Measurements from ENCODE around the gene AVPR1A. TPM values are rescaled to one million over a fixed set of nuclear protein-coding genes. Genes with fewer than 3 reads are reported as not detected.

The AVPR1A gene
- total and polyA plus RNA-seq, 10 donors: 0.17 to 3.3 (median 0.84) TPM

DNA sequence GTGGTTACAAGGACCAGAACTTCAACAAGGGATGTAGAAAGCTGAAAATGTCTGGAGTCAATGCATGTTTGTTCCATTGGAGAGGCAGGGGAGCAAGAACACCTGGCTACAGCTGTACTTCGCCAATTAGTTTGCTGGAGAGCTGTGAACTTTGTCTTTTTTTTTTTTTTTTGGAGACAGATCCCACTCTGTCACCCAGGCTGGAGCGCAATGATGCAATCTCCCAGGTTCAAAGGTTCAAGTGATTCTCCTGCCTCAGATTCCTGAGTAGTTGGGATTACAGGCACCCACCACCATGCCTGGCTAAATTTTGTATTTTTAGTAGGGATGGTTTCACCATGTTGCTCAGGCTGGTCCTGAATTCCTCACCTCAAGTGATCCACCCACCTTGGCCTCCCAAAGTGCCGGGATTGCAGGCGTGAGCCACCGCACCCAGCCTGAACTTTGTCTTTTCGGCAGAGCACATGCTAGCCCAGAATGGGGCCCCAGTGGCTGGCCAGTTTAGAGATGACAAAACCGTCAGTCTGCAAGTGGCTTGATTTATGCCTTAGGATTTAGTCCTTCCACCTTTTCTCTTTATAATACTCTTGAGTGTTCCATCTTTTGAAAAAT is 55.5 kb downstream of the AVPR1A start:
- TF ChIP-seq POLR2A (IDR thresholded peaks at IDR 0.05) (no peak), POLR2AphosphoS5 (IDR thresholded peaks at IDR 0.05) (no peak)
- TF ChIP-seq, protein P1, sequence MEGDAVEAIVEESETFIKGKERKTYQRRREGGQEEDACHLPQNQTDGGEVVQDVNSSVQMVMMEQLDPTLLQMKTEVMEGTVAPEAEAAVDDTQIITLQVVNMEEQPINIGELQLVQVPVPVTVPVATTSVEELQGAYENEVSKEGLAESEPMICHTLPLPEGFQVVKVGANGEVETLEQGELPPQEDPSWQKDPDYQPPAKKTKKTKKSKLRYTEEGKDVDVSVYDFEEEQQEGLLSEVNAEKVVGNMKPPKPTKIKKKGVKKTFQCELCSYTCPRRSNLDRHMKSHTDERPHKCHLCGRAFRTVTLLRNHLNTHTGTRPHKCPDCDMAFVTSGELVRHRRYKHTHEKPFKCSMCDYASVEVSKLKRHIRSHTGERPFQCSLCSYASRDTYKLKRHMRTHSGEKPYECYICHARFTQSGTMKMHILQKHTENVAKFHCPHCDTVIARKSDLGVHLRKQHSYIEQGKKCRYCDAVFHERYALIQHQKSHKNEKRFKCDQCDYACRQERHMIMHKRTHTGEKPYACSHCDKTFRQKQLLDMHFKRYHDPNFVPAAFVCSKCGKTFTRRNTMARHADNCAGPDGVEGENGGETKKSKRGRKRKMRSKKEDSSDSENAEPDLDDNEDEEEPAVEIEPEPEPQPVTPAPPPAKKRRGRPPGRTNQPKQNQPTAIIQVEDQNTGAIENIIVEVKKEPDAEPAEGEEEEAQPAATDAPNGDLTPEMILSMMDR (IDR thresholded peaks at IDR 0.05 in 8 of 11, conservative IDR thresholded peaks at IDR 0.05 in 3 of 11): no peak
- intact Hi-C loops (cut with DNase I; ENCODE audit: low total_unique reads): no loop called here

DNA sequence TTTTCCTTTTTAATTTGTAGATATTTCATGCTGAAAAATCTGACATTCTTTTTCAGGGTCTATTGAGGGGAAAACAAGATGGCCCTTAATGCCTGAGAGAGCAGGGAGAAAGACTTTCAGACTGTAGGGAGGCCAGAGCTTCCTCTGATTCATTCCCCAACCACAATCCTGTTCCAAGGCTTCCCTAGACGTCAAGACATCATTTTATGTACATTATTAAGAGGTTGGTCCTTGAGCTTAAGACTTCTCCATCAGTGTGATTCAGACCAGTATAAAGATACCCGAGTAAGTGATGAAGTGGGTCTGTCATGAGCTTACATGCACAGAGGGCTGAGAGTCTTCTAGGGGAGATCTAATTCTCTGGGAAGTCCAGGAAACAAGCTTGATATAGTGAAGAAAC is 57.3 kb downstream of the AVPR1A start:
- H3K4me1 ChIP-seq: no peaks in the 10 kb centered on the region
- no peaks in the 10 kb centered on the region for H3K9me3 ChIP-seq
- no peaks in the 10 kb centered on the region for H3K27me3 ChIP-seq (replicated peaks in 1 of 7)
- no peak overlapping the region for H3K27ac ChIP-seq
- intact Hi-C loops (cut with DNase I; ENCODE audit: low total_unique reads): no loop called here
- no peaks in the 10 kb centered on the region for H3K36me3 ChIP-seq
- no peak for TF ChIP-seq POLR2AphosphoS5 (IDR thresholded peaks at IDR 0.05)
- TF ChIP-seq, protein P1 (IDR thresholded peaks at IDR 0.05 in 8 of 11, conservative IDR thresholded peaks at IDR 0.05 in 3 of 11): no peak
- no peak for TF ChIP-seq POLR2A (IDR thresholded peaks at IDR 0.05)
- WGBS, 5 donors: 60 to 77% (median 66%) methylated on average over 2 of the region's 2 CpGs
- no peak overlapping the region for H3K4me3 ChIP-seq
- no peak for DNase-seq

More for the DNA sequence above, 55.5 kb downstream of the AVPR1A start:
- 84 to 96% (median 90%) methylated on average over 7 of the region's 7 CpGs for WGBS, 5 donors
- Histone ChIP-seq H3K9me3 (no peaks in the 10 kb centered on the region), H3K27ac (no peak overlapping the region), H3K4me3 (no peak overlapping the region), H3K36me3 (no peaks in the 10 kb centered on the region), H3K4me1 (no peaks in the 10 kb centered on the region), H3K27me3 (replicated peaks in 1 of 7) (no peaks in the 10 kb centered on the region)
- DNase-seq: no peak

DNA sequence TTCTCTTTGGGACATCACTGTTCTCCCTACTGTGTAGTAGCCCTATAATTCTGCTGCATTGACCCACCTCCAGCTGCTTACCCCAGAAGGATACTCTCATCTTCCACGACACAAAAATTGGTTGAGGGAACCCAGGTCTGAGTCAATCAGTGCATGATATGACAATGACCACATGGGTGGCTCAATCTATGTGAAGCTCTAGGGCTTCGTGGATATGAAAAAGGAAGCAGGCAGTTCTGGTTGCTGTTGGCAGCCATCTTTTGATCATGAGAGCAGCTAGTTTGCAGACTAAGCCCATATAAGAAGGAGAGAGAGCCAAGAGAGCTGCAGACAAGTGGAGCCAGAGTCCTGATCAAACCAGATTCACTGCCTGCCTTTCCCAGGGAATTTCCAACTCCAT is 57.9 kb downstream of the AVPR1A start:
- H3K27me3 ChIP-seq (replicated peaks in 1 of 7): no peaks in the 10 kb centered on the region
- no peak for DNase-seq
- no peaks in the 10 kb centered on the region for H3K36me3 ChIP-seq
- TF ChIP-seq POLR2A (IDR thresholded peaks at IDR 0.05): no peak
- no peak for TF ChIP-seq POLR2AphosphoS5 (IDR thresholded peaks at IDR 0.05)
- TF ChIP-seq, protein P1 (IDR thresholded peaks at IDR 0.05 in 8 of 11, conservative IDR thresholded peaks at IDR 0.05 in 3 of 11): no peak
- whole genome bisulfite sequencing, 5 donors: 58 to 72% (median 62%) methylated on average over 2 of the region's 2 CpGs
- intact Hi-C loops (cut with DNase I; ENCODE audit: low total_unique reads): no loop called here
- H3K9me3 ChIP-seq: no peaks in the 10 kb centered on the region
- H3K4me3 ChIP-seq: no peak overlapping the region
- no peaks in the 10 kb centered on the region for H3K4me1 ChIP-seq
- no peak overlapping the region for H3K27ac ChIP-seq

Other genes starting within 250 kb of the AVPR1A start
- 1 to 10 TPM; 1.2 to 3.9 (median 2.4) TPM for gene PPM1H, start 216.1 kb downstream of the AVPR1A start, total RNA-seq
- under 1 TPM; 0.17 to 0.48 (median 0.33) TPM for gene PPM1H, start 216.1 kb downstream of the AVPR1A start, polyA plus RNA-seq

Measured in spleen (tissue), 11 donors.